ENCODE data around the gene TSPAN11. TPM values are rescaled to one million over a fixed set of nuclear protein-coding genes. Genes with fewer than 3 reads are reported as not detected.

TSPAN11 gene
- total and polyA plus RNA-seq, 2 of the 4 experiments (the other 2 are of a cell fraction): 0.18 to 0.26 TPM

DNA sequence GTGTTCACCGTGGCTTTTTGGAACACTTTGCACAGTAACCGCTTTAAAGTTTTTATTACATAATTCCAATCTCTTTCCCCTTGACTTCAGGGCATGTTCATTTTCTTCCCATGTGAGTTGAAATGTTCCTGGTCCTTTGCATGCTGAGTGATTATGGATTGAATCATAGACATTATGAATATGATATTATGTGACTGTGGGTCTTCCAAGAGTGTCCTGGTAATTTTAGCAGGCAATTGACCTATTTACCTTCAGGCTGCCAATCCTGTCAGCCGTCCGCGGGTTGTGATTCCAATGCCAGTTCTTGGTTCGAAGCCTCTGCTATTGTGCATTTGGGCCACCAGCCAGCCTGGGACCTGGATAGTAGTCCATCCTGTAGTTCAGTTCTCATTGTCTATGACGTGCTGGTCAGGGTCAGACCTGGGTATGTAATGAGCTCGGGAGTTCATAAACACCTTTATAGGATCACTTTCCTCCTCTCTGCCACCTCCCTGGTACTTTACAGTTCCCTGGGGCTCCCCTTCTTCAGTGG is 114.6 kb downstream of the TSPAN11 start:
- Histone ChIP-seq H3K14ac (replicated peaks; ENCODE audit: low read depth, low read length) (no peak overlapping the region), H3K4me3 (ENCODE audit: insufficient read depth, low read depth, low read length) (no peak overlapping the region), H3K56ac (ENCODE audit: extremely low read depth, insufficient read depth, low read length) (no peak overlapping the region), H3K9me1 (ENCODE audit: insufficient read depth, low read length) (no peaks in the 10 kb centered on the region), H2AK9ac (replicated peaks; ENCODE audit: low read depth, low read length, poor library complexity) (no peak overlapping the region), H2BK15ac (ENCODE audit: low read depth, low read length) (no peak overlapping the region), H3K27me3 (ENCODE audit: control insufficient read depth, insufficient read depth, low read length) (no peaks in the 10 kb centered on the region; the same call in none of the 2 replicates), H3K18ac (ENCODE audit: low read depth, low read length) (no peak overlapping the region), H3K9me3 (ENCODE audit: control insufficient read depth, insufficient read depth, low read length) (no peaks in the 10 kb centered on the region), H4K20me1 (ENCODE audit: insufficient read depth, low read length) (no peaks in the 10 kb centered on the region), H3K36me3 (ENCODE audit: control insufficient read depth, insufficient read depth, low read length) (no peaks in the 10 kb centered on the region), H4K5ac (ENCODE audit: low read depth, low read length) (no peak overlapping the region), H2BK5ac (ENCODE audit: low read depth, low read length, poor library complexity, severe bottlenecking) (no peak overlapping the region), H2BK20ac (ENCODE audit: low read depth, low read length) (no peak overlapping the region), H3K27ac (ENCODE audit: insufficient read depth, low read length) (no peak overlapping the region), H3K4ac (ENCODE audit: low read depth, low read length) (no peak overlapping the region), H3K23ac (ENCODE audit: low read depth, low read length) (no peak overlapping the region), H3K4me2 (ENCODE audit: low read depth, low read length) (no peak overlapping the region), H2AK5ac (ENCODE audit: low read depth, low read length) (no peak overlapping the region), H2AFZ (replicated peaks; ENCODE audit: low read length, poor library complexity) (no peak overlapping the region), H3K79me1 (ENCODE audit: low read depth in 1 of 2, low read length in 2 of 2) (no peaks in the 10 kb centered on the region), H4K91ac (ENCODE audit: insufficient read depth, low read depth, low read length) (no peak overlapping the region), H3K4me1 (ENCODE audit: control insufficient read depth, insufficient read depth, low read length) (peaks cover 3% of the 10 kb centered on the region; the same call in 1 of the 2 replicates), H4K8ac (ENCODE audit: low read depth in 2 of 2, low read length in 2 of 2) (no peak overlapping the region), H2BK120ac (ENCODE audit: low read depth, low read length) (no peak overlapping the region), H3K9ac (ENCODE audit: low read depth, low read length) (no peak overlapping the region)
- no TSS peak for BruUV-seq (replicated peaks)
- POLR2A ChIA-PET (ENCODE audit: unreplicated experiment): no interaction called here
- 100% methylated on average over 1 of the region's 8 CpGs; no CpG with 5 or more reads in 1 of the 2 experiments for WGBS, 2 experiments (ENCODE audit: extremely low coverage in 2 of 2, insufficient read length in 1 of 2)
- DNase-seq (no peak), ATAC-seq (ENCODE audit: low read depth) (no peak)
- TF ChIP-seq BHLHE40 (IDR thresholded peaks at IDR 0.05; ENCODE audit: low read depth, low read length) (no peak), RCOR1 (IDR thresholded peaks at IDR 0.05; ENCODE audit: insufficient replicate concordance, low read length) (no peak), FOS (IDR thresholded peaks at IDR 0.05; ENCODE audit: low read depth, low read length) (no peak), POLR2A (IDR thresholded peaks at IDR 0.05; ENCODE audit: low read depth, low read length) (no peak), RAD21 (IDR thresholded peaks at IDR 0.05; ENCODE audit: low read length) (no peak), USF2 (IDR thresholded peaks at IDR 0.05; ENCODE audit: low read depth, low read length) (no peak), ELK1 (IDR thresholded peaks at IDR 0.05; ENCODE audit: borderline replicate concordance, low read depth, low read length) (no peak), SMC3 (IDR thresholded peaks at IDR 0.05; ENCODE audit: low read depth, low read length) (no peak), MAZ (IDR thresholded peaks at IDR 0.05; ENCODE audit: borderline replicate concordance, low read depth, low read length) (no peak), MAFK (IDR thresholded peaks at IDR 0.05; ENCODE audit: low read depth, low read length) (no peak), NFE2L2 (IDR thresholded peaks at IDR 0.05; ENCODE audit: low read depth, low read length) (no peak), CHD1 (IDR thresholded peaks at IDR 0.05; ENCODE audit: low read depth, low read length) (no peak), CTCF (conservative IDR thresholded peaks at IDR 0.05; ENCODE audit: low read depth, low read length) (no peak), CEBPB (IDR thresholded peaks at IDR 0.05; ENCODE audit: low read depth, low read length) (no peak)
- CTCF ChIA-PET: no interaction called here
- in situ Hi-C loops (cut with MboI; ENCODE audit: low sequenced_read_pairs) (no loop called here), dilution Hi-C loops (cut with HindIII; ENCODE audit: low sequenced_read_pairs, unreplicated experiment) (no loop called here), intact Hi-C loops (cut with micrococcal nuclease) (no loop called here)

Data from IMR-90 (cell line).